GM19324 (cell line): ENCODE measurements around the gene EMCN.
"Not testable (repeated sequence)": the region's sequence is repeated elsewhere in the genome, so short reads cannot be mapped to it uniquely, and the experiment has no call there.

ENCODE experiments used
- ATAC-seq: cut with Tn5 transposase; IDR thresholded peaks from one replicate; pipeline ENCODE4 v1.9.1; 2021; ENCODE audit warnings: mild to moderate bottlenecking, moderate library complexity; ENCODE audit not compliant: unreplicated experiment, low FRiP score

Gene EMCN

GRCh38 chr4:100517864-100518341 is at the start of gene EMCN:
TSS of gene EMCN (minus strand) at chr4:100518022. CDS start at chr4:100517914, 108 bp downstream.
- ATAC-seq: no peak

- peak; percentile 54 for ATAC-seq
These were observed 48.6 kb upstream of the EMCN start for GRCh38 chr4:100566396-100566795.

- ATAC-seq: no peak
These were observed 39.5 kb upstream of the EMCN start for GRCh38 chr4:100557306-100557705.

- no peak for ATAC-seq
These were observed 38.0 kb upstream of the EMCN start for GRCh38 chr4:100555611-100556337.

DNA sequence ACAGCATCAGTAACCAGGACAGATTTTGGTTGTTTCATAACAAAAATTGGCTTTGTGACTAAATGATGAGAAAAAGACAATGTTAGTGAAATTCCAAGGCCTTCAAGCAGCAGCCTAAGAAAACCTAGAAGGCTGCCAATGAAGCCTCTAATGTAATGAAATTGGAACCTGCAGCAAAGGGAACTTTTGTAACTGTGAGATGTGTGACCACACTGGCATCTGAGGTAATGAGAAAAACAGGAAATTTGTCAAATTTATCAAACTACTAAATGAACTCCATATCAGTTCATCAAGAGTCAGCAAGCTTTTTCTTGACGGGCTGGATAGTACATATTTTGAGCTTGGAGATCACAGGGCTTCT is 30.4 kb upstream of the EMCN start:
- ATAC-seq: no peak

- no peak for ATAC-seq
These were observed 29.8 kb upstream of the EMCN start for GRCh38 chr4:100547541-100548199.

DNA sequence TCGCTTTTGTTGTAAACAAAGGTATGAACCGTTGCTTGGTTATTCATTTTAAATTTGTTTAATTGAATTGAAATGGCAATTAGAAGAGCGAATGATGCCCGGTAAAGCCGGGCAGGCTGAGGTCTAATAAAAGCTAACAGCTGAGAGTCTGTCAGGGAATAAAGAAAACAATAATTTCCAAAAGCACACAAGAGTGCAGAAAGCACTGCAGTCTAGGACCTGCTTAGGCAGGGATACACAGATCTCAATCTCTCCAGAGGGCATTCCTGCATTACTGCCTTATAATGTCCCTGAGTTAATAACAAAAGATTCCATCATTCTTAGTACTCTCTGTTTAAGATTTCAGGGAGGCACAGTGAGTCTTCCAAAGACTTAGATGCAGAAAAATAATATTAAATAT is 27.6 kb upstream of the EMCN start:
- no peak for ATAC-seq

GRCh38 chr4:100540131-100540530 is 22.3 kb upstream of the EMCN start:
- ATAC-seq: no peak

GRCh38 chr4:100539706-100540105 is 21.9 kb upstream of the EMCN start:
- ATAC-seq: no peak

GRCh38 chr4:100533741-100534140 is 15.9 kb upstream of the EMCN start:
- ATAC-seq: no peak

DNA sequence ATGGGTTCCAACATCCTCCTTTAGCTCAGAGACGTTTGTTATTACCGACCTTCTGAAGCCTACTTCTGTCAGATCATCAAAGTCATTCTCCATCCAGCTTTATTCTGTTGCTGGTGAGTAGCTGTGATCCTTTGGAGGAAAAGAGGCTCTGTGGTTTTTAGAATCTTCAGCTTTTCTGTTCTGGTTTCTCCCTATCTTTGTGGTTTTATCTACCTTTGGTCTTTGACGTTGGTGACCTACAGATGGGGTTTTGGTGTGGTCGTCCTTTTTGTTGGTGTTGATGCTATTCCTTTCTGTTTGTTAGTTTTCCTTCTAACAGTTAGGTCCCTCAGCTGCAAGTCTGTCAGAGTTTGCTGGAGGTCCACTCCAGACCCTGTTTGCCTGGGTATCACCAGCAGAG is 12.3 kb upstream of the EMCN start:
- ATAC-seq: not testable (repeated sequence)

- no peak for ATAC-seq
These were observed 7.9 kb upstream of the EMCN start for GRCh38 chr4:100525686-100526085.

DNA sequence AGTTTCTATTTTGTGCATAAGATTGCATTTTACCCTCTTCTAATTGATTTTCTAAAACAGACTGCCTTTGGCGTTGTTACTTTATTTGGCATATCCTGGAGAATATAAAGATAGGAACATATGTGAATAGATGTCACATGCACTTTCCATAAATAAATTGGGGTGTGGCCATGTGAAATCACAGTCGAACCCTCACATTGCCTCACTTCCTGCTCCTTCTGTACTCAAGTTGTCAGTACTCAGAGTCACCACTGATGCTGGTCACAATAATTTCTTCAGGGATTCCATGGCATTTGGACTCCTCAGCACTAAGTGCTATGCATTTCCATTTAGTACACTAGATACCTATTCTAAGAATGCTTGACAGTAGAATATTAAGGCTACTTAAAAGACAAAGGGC is 1.4 kb upstream of the EMCN start:
- no peak for ATAC-seq

DNA sequence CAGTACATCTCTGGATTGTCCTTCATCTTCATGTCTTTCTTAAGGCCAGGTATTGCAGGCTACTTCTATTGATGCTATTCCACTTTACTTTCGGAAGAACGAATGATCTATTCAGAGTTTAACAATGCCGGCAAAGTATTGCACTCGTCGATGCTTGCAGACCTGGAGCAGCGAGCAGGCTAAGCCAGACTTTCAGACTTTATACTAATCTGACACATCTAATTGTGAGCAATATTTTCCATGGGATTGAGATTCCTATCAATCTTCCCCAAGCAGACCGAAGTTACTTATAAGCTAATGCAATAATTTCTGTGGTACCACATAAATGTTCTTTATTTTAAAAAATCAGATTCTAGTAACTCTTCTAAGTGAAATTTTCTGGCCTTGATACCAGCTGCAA is 1.6 kb downstream of the EMCN start:
- no peak for ATAC-seq

- no peak for ATAC-seq
These were observed 5.9 kb downstream of the EMCN start for GRCh38 chr4:100511896-100512295.

- ATAC-seq: no peak
These were observed 7.3 kb downstream of the EMCN start for GRCh38 chr4:100510551-100510950.

- no peak for ATAC-seq
These were observed 8.4 kb downstream of the EMCN start for GRCh38 chr4:100509386-100509785.

DNA sequence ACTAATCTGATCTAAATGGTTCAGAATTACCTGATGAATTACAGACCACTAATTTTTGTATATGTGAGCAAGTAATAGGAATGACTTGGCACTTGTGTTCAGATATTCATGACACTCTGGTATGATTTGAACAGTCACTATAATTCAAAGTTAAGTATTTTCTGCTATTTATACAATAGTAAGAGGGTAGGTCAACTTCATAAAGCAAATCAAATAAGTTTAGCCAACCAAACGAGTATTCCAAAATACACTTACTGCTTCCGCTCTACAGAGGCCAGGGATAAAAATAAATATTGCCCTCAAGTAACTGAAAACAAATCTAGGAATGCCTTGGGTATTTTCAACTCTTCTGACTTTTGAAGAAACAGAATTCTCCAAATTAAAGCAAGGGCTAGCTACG is 9.1 kb downstream of the EMCN start:
- no peak for ATAC-seq

- no peak for ATAC-seq
These were observed 13.5 kb downstream of the EMCN start for GRCh38 chr4:100504086-100504874.

DNA sequence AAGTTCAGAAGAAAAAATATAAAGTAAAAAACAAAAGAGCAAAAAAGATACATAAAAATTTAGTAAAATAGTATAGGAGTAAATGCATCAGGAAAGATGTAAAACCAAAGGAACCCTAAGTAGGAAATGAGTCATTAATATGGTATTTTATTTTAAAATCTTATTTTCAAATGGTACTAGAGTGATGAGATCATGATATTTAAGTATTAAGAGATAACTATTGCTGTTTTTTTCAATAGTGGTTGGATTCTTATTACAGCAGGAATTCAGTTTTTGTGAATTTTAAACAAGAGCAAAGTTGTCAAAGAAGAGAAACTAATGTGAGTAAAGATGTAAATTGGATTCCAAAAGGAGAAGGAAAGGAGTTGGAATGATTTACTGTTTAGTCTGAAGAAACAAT is 20.0 kb downstream of the EMCN start:
- no peak for ATAC-seq

GRCh38 chr4:100495074-100495473 is 22.7 kb downstream of the EMCN start:
- ATAC-seq: no peak
